ENCODE measurements around the gene EIF4E3.

The EIF4E3 gene

GRCh38 chr3:71684757-71685386 lies 40.3 kb downstream of the EIF4E3 start:
- ATAC-seq, result no peak
- Mint-ChIP-seq H3K27ac (no peak overlapping the region), H3K9me3 (peaks cover 3% of the 10 kb centered on the region), H3K4me3 (no peak overlapping the region), H3K27me3 (peaks cover 12% of the 10 kb centered on the region), H3K36me3 (no peaks in the 10 kb centered on the region), H3K4me1 (no peaks in the 10 kb centered on the region)

GRCh38 chr3:71684046-71684756 lies 41.0 kb downstream of the EIF4E3 start:
- H3K27me3 Mint-ChIP-seq, result peaks cover 12% of the 10 kb centered on the region
- H3K27ac Mint-ChIP-seq, result no peak overlapping the region
- peaks cover 3% of the 10 kb centered on the region for H3K9me3 Mint-ChIP-seq
- ATAC-seq, result no peak
- H3K36me3 Mint-ChIP-seq, result no peaks in the 10 kb centered on the region
- H3K4me1 Mint-ChIP-seq, result no peaks in the 10 kb centered on the region
- no peak overlapping the region for H3K4me3 Mint-ChIP-seq

GRCh38 chr3:71681224-71681668 lies 44.0 kb downstream of the EIF4E3 start:
- Mint-ChIP-seq H3K4me1 (no peaks in the 10 kb centered on the region), H3K4me3 (no peak overlapping the region), H3K36me3 (no peaks in the 10 kb centered on the region), H3K27me3 (peaks cover 12% of the 10 kb centered on the region), H3K9me3 (no peaks in the 10 kb centered on the region), H3K27ac (no peak overlapping the region)
- no peak for ATAC-seq

- Mint-ChIP-seq H3K36me3 (no peaks in the 10 kb centered on the region), H3K4me3 (no peak overlapping the region), H3K4me1 (no peaks in the 10 kb centered on the region), H3K27ac (no peak overlapping the region), H3K9me3 (no peaks in the 10 kb centered on the region), H3K27me3 (peaks cover 12% of the 10 kb centered on the region)
- no peak for ATAC-seq
Observed at GRCh38 chr3:71680603-71681002, 44.6 kb downstream of the EIF4E3 start.

- Mint-ChIP-seq H3K36me3 (no peaks in the 10 kb centered on the region), H3K27ac (no peak overlapping the region), H3K9me3 (no peaks in the 10 kb centered on the region), H3K27me3 (no peaks in the 10 kb centered on the region), H3K4me3 (no peak overlapping the region), H3K4me1 (no peaks in the 10 kb centered on the region)
- no peak for ATAC-seq
Observed at GRCh38 chr3:71676931-71677330, 48.3 kb downstream of the EIF4E3 start.

- Mint-ChIP-seq H3K9me3 (no peaks in the 10 kb centered on the region), H3K36me3 (no peaks in the 10 kb centered on the region), H3K4me1 (no peaks in the 10 kb centered on the region), H3K4me3 (no peak overlapping the region), H3K27ac (no peak overlapping the region), H3K27me3 (no peaks in the 10 kb centered on the region)
- ATAC-seq, result no peak
Observed at GRCh38 chr3:71673486-71673885, 51.7 kb downstream of the EIF4E3 start.

GRCh38 chr3:71672807-71673206 lies 52.4 kb downstream of the EIF4E3 start:
- no peak overlapping the region for H3K4me3 Mint-ChIP-seq
- H3K9me3 Mint-ChIP-seq, result no peaks in the 10 kb centered on the region
- no peaks in the 10 kb centered on the region for H3K36me3 Mint-ChIP-seq
- H3K4me1 Mint-ChIP-seq, result no peaks in the 10 kb centered on the region
- no peak overlapping the region for H3K27ac Mint-ChIP-seq
- no peak for ATAC-seq
- no peaks in the 10 kb centered on the region for H3K27me3 Mint-ChIP-seq

- no peaks in the 10 kb centered on the region for H3K27me3 Mint-ChIP-seq
- H3K4me1 Mint-ChIP-seq, result no peaks in the 10 kb centered on the region
- ATAC-seq, result no peak
- H3K27ac Mint-ChIP-seq, result no peak overlapping the region
- no peaks in the 10 kb centered on the region for H3K36me3 Mint-ChIP-seq
- no peaks in the 10 kb centered on the region for H3K9me3 Mint-ChIP-seq
- no peak overlapping the region for H3K4me3 Mint-ChIP-seq
Observed at GRCh38 chr3:71672340-71672739, 52.9 kb downstream of the EIF4E3 start.

- H3K27ac Mint-ChIP-seq, result no peak overlapping the region
- ATAC-seq, result no peak
- no peaks in the 10 kb centered on the region for H3K9me3 Mint-ChIP-seq
- no peaks in the 10 kb centered on the region for H3K36me3 Mint-ChIP-seq
- H3K4me1 Mint-ChIP-seq, result no peaks in the 10 kb centered on the region
- peaks cover 2% of the 10 kb centered on the region for H3K27me3 Mint-ChIP-seq
- no peak overlapping the region for H3K4me3 Mint-ChIP-seq
Observed at GRCh38 chr3:71671216-71671845, 53.9 kb downstream of the EIF4E3 start.

- Mint-ChIP-seq H3K27me3 (peaks cover 29% of the 10 kb centered on the region), H3K9me3 (peaks cover 9% of the 10 kb centered on the region), H3K4me3 (no peak overlapping the region), H3K4me1 (no peaks in the 10 kb centered on the region), H3K27ac (no peak overlapping the region), H3K36me3 (peaks cover 10% of the 10 kb centered on the region)
- no peak for ATAC-seq
Observed at GRCh38 chr3:71662568-71662967, 62.6 kb downstream of the EIF4E3 start.

- no peak overlapping the region for H3K4me3 Mint-ChIP-seq
- H3K4me1 Mint-ChIP-seq, result no peaks in the 10 kb centered on the region
- no peak overlapping the region for H3K27ac Mint-ChIP-seq
- no peak for ATAC-seq
- H3K27me3 Mint-ChIP-seq, result peaks cover 29% of the 10 kb centered on the region
- H3K9me3 Mint-ChIP-seq, result peaks cover 9% of the 10 kb centered on the region
- H3K36me3 Mint-ChIP-seq, result peaks cover 10% of the 10 kb centered on the region
Observed at GRCh38 chr3:71662056-71662455, 63.1 kb downstream of the EIF4E3 start.

GRCh38 chr3:71659864-71660591 lies 65.2 kb downstream of the EIF4E3 start:
- Mint-ChIP-seq H3K36me3 (no peaks in the 10 kb centered on the region), H3K27me3 (peaks cover 15% of the 10 kb centered on the region), H3K9me3 (no peaks in the 10 kb centered on the region), H3K4me3 (no peak overlapping the region), H3K27ac (no peak overlapping the region), H3K4me1 (no peaks in the 10 kb centered on the region)
- no peak for ATAC-seq

- H3K4me3 Mint-ChIP-seq, result no peak overlapping the region
- H3K4me1 Mint-ChIP-seq, result peaks cover under 1% of the 10 kb centered on the region
- H3K9me3 Mint-ChIP-seq, result no peaks in the 10 kb centered on the region
- no peak overlapping the region for H3K27ac Mint-ChIP-seq
- H3K27me3 Mint-ChIP-seq, result peaks cover 12% of the 10 kb centered on the region
- ATAC-seq, result no peak
- no peaks in the 10 kb centered on the region for H3K36me3 Mint-ChIP-seq
Observed at GRCh38 chr3:71657831-71658530, 67.2 kb downstream of the EIF4E3 start.

GRCh38 chr3:71655061-71655460 lies 70.1 kb downstream of the EIF4E3 start:
- ATAC-seq, result no peak
- H3K4me3 Mint-ChIP-seq, result no peak overlapping the region
- H3K4me1 Mint-ChIP-seq, result peaks cover 6% of the 10 kb centered on the region
- no peaks in the 10 kb centered on the region for H3K36me3 Mint-ChIP-seq
- H3K27ac Mint-ChIP-seq, result no peak overlapping the region
- H3K9me3 Mint-ChIP-seq, result no peaks in the 10 kb centered on the region
- H3K27me3 Mint-ChIP-seq, result peaks cover 12% of the 10 kb centered on the region

GRCh38 chr3:71653414-71653807 lies 71.8 kb downstream of the EIF4E3 start:
- H3K9me3 Mint-ChIP-seq, result no peaks in the 10 kb centered on the region
- ATAC-seq, result no peak
- H3K27ac Mint-ChIP-seq, result no peak overlapping the region
- H3K27me3 Mint-ChIP-seq, result peaks cover 24% of the 10 kb centered on the region
- H3K36me3 Mint-ChIP-seq, result no peaks in the 10 kb centered on the region
- H3K4me1 Mint-ChIP-seq, result peaks cover 6% of the 10 kb centered on the region
- H3K4me3 Mint-ChIP-seq, result no peak overlapping the region

Data from stimulated activated memory B cell treated with anti-CD40 and anti-IgM and Interleukin-4, amounts not matched to agents 10 μg/mL and 1 μg/mL and 100 μg/mL, for 72 hours (primary cell).